ENCODE results near the gene TOM1.

GRCh38 chr22:35368386-35368785, 68.7 kb downstream of the TOM1 start:
- TF ChIP-seq EZH2 (IDR thresholded peaks at IDR 0.05; ENCODE audit: borderline replicate concordance, insufficient read depth, low read depth, low read length, poor library complexity, severe bottlenecking) (no peak), CTCF (IDR thresholded peaks at IDR 0.05) (no peak)

All from B cell (primary cell).